ENCODE measurements around the gene WNT4. TPM values are rescaled to one million over a fixed set of nuclear protein-coding genes. Genes with fewer than 3 reads are reported as not detected.

Gene WNT4
- total RNA-seq, 2 donors from 2014 or later: 0.52 to 1.3 TPM

GRCh38 chr1:22174446-22175220, 31.7 kb upstream of the WNT4 start:
- Histone ChIP-seq H3K27ac (no peak overlapping the region), H3K4me1 (no peaks in the 10 kb centered on the region), H3K36me3 (replicated peaks in 1 of 2; ENCODE audit: insufficient read depth in 1 of 2, low read depth in 2 of 2) (no peaks in the 10 kb centered on the region), H3K4me3 (no peak overlapping the region), H3K9me3 (no peaks in the 10 kb centered on the region), H3K27me3 (no peaks in the 10 kb centered on the region)
- TF ChIP-seq CTCF (IDR thresholded peaks at IDR 0.05): no peak
- no peak for TF ChIP-seq POLR2A (IDR thresholded peaks at IDR 0.05)
- DNase-seq: no peak
- 73 to 81% methylated on average over 6 to 9 of the region's 9 CpGs for WGBS, 2 donors
- no peak for ATAC-seq
- intact Hi-C loops (cut with DNase I): no loop called here

GRCh38 chr1:22171951-22172715, 29.2 kb upstream of the WNT4 start:
- H3K4me3 ChIP-seq: no peak overlapping the region
- intact Hi-C loops (cut with DNase I): no loop called here
- no peak overlapping the region for H3K27ac ChIP-seq
- H3K36me3 ChIP-seq (replicated peaks in 1 of 2; ENCODE audit: insufficient read depth in 1 of 2, low read depth in 2 of 2): no peaks in the 10 kb centered on the region
- no peak for DNase-seq
- H3K9me3 ChIP-seq: no peaks in the 10 kb centered on the region
- no peaks in the 10 kb centered on the region for H3K4me1 ChIP-seq
- TF ChIP-seq CTCF (IDR thresholded peaks at IDR 0.05) (no peak), POLR2A (IDR thresholded peaks at IDR 0.05) (no peak)
- ATAC-seq: no peak
- H3K27me3 ChIP-seq: no peaks in the 10 kb centered on the region
- WGBS, 2 donors: 81 to 86% methylated on average over 8 to 18 of the region's 18 CpGs

GRCh38 chr1:22169816-22170215, 26.9 kb upstream of the WNT4 start:
- Histone ChIP-seq H3K9me3 (no peaks in the 10 kb centered on the region), H3K27me3 (no peaks in the 10 kb centered on the region), H3K27ac (no peak overlapping the region), H3K36me3 (replicated peaks in 1 of 2; ENCODE audit: insufficient read depth in 1 of 2, low read depth in 2 of 2) (no peaks in the 10 kb centered on the region), H3K4me3 (no peak overlapping the region), H3K4me1 (no peaks in the 10 kb centered on the region)
- no peak for DNase-seq
- intact Hi-C loops (cut with DNase I): no loop called here
- no peak for ATAC-seq
- TF ChIP-seq POLR2A (IDR thresholded peaks at IDR 0.05): no peak
- TF ChIP-seq CTCF (IDR thresholded peaks at IDR 0.05): no peak
- WGBS, 2 donors: 87 to 91% methylated on average over 3 to 4 of the region's 4 CpGs

GRCh38 chr1:22168412-22168973, 25.6 kb upstream of the WNT4 start:
- DNase-seq: no peak
- no peak for ATAC-seq
- intact Hi-C loops (cut with DNase I): no loop called here
- Histone ChIP-seq H3K9me3 (no peaks in the 10 kb centered on the region), H3K27me3 (no peaks in the 10 kb centered on the region), H3K4me3 (no peak overlapping the region), H3K27ac (no peak overlapping the region), H3K4me1 (no peaks in the 10 kb centered on the region), H3K36me3 (replicated peaks in 1 of 2; ENCODE audit: insufficient read depth in 1 of 2, low read depth in 2 of 2) (no peaks in the 10 kb centered on the region)
- no peak for TF ChIP-seq POLR2A (IDR thresholded peaks at IDR 0.05)
- no peak for TF ChIP-seq CTCF (IDR thresholded peaks at IDR 0.05)
- WGBS, 2 donors: 46 to 58% methylated on average over 4 of the region's 4 CpGs

All from body of pancreas (tissue), 4 donors.